K562 (cell line): ENCODE data around the gene S100A6. TPM values are rescaled to one million over a fixed set of nuclear protein-coding genes. Genes with fewer than 3 reads are reported as not detected.
A peak's percentile ranks its signal among the peaks of the same experiment; 100 is the strongest.

Experiments used
- CBFA2T3 ChIP-seq: fragments of 450-650 bp; IDR thresholded peaks from 2 replicates; pipeline ENCODE4 v1.6.1; 2017
- CCAR2 ChIP-seq: fragments of 200-400 bp; formaldehyde crosslinking; IDR thresholded peaks from 2 replicates; pipeline ENCODE4 v1.6.1; 2017; ENCODE audit warnings: mild to moderate bottlenecking, low read depth, low read length
- CREB1 ChIP-seq, 2 experiments: sonication (generic) in 1 of 2; formaldehyde crosslinking in 1 of 2; IDR thresholded peaks; 2 replicates each; pipeline versions ENCODE4 v1.6.1 to v1.8.0; 2012 to 2022; ENCODE audit warnings: inconsistent platforms in 1 of 2, mild to moderate bottlenecking in 1 of 2, missing genetic modification reagents in 1 of 2, moderate library complexity in 1 of 2
- CSDE1 ChIP-seq, 2 experiments: fragments of 450-650 bp; IDR thresholded peaks; 2 replicates each; pipeline ENCODE4 v1.6.1; 2016; ENCODE audit warnings: mild to moderate bottlenecking in 1 of 2
- DPF2 ChIP-seq: fragments of 450-650 bp; IDR thresholded peaks from 2 replicates; pipeline ENCODE4 v1.6.1; 2016
- EP300 ChIP-seq: IDR thresholded peaks from 2 replicates; pipeline ENCODE4 v1.6.1; 2012; ENCODE audit warnings: low read length, improper control_type of control experiment
- FOS ChIP-seq: IDR thresholded peaks from 3 replicates; pipeline ENCODE4 v1.6.1; 2011; ENCODE audit not compliant: insufficient read length; ENCODE audit errors: extremely low read depth
- FOSL1 ChIP-seq: fragments of 200-800 bp; sonication (Bioruptor generic); conservative IDR thresholded peaks from 2 replicates; pipeline ENCODE4 v1.6.1; 2016; ENCODE audit warnings: missing genetic modification characterization, missing compliant biosample characterization
- FOXJ3 ChIP-seq: sonication (generic); formaldehyde crosslinking; IDR thresholded peaks from 2 replicates; pipeline ENCODE4 v1.4.0; 2020; ENCODE audit warnings: mild to moderate bottlenecking, missing genetic modification reagents
- FOXM1 ChIP-seq, 2 experiments: fragments of 450-650 bp in 1 of 2; sonication (generic) in 1 of 2; formaldehyde crosslinking in 1 of 2; IDR thresholded peaks; 2 replicates each; pipeline versions ENCODE4 v1.6.1 to v1.9.0; 2017 to 2022; ENCODE audit warnings: low read depth in 2 of 2, mild to moderate bottlenecking in 2 of 2, missing genetic modification reagents in 1 of 2, moderate library complexity in 1 of 2
- JUN ChIP-seq, 2 experiments: sonication (generic) in 1 of 2; formaldehyde crosslinking in 1 of 2; IDR thresholded peaks; 2 replicates each; pipeline versions ENCODE4 v1.6.1 to v1.8.0; 2012 to 2022; ENCODE audit warnings: borderline replicate concordance in 2 of 2, mild to moderate bottlenecking in 2 of 2, improper control_type of control experiment in 1 of 2, low read depth in 1 of 2, low read length in 1 of 2, missing genetic modification reagents in 1 of 2
- NR2C2 ChIP-seq, 2 experiments: fragments of 200-800 bp in 1 of 2; sonication (Bioruptor generic) in 1 of 2; sonication (generic) in 1 of 2; formaldehyde crosslinking in 1 of 2; IDR thresholded peaks; 2 replicates each; pipeline versions ENCODE4 v1.6.1 to v1.8.0; 2016 to 2022; ENCODE audit warnings: mild to moderate bottlenecking in 1 of 2, missing compliant biosample characterization in 1 of 2, missing genetic modification characterization in 1 of 2, missing genetic modification reagents in 1 of 2
- SMAD2 ChIP-seq: fragments of 150-350 bp; IDR thresholded peaks from 2 replicates; pipeline ENCODE4 v1.6.1; 2014; ENCODE audit warnings: low read depth, mild to moderate bottlenecking, low read length
- TARDBP ChIP-seq: fragments of 450-650 bp; IDR thresholded peaks from 2 replicates; pipeline ENCODE4 v1.6.1; 2016
- ZNF197 ChIP-seq: fragments of 200-800 bp; sonication (Bioruptor generic); IDR thresholded peaks from 2 replicates; pipeline ENCODE4 v1.6.1; 2016; ENCODE audit warnings: low read depth, missing genetic modification characterization, missing compliant biosample characterization
- ZNF224 ChIP-seq: sonication (generic); formaldehyde crosslinking; IDR thresholded peaks from 2 replicates; pipeline ENCODE4 v1.8.0; 2022; ENCODE audit warnings: mild to moderate bottlenecking, missing genetic modification reagents
- ZNF592 ChIP-seq: fragments of 450-650 bp; IDR thresholded peaks from 2 replicates; pipeline ENCODE4 v1.6.1; 2017; ENCODE audit warnings: antibody characterized with exemption, mild to moderate bottlenecking
- polyA plus RNA-seq, 8 experiments: library from polyadenylated mRNA; depleted of rRNA in 4 of 8; stranded (reverse) in 5 of 8; unstranded in 3 of 8; fragments of >200 nt; fragmentation: Nextera tagmentation in 2 of 8; fragmentation: Illumina TruSeq in 1 of 8; extraction: Ambion mirVana in 2 of 8; extraction: Trizol in 1 of 8; gene quantifications; 2 replicates each; pipeline versions ENCODE4 v1.2.1 to v1.2.3, GENCODE V29; 2011 to 2014; ENCODE audit warnings: inconsistent platforms in 1 of 8, missing spikeins in 1 of 8
- total RNA-seq, 7 experiments: library from RNA; depleted of rRNA in 6 of 7; stranded (reverse); fragments of >200 nt in 6 of 7; fragmentation: Illumina TruSeq in 2 of 7; extraction: Trizol in 2 of 7; gene quantifications; 2 replicates each; pipeline versions ENCODE4 v1.2.1 to v1.2.3, GENCODE V29; 2011 to 2021; ENCODE audit warnings: low replicate concordance in 1 of 7
- TF ChIP-seq, protein P1 (sequence below): fragments of 250-450 bp; sonication (Bioruptor Pico); IDR thresholded peaks from 2 replicates; pipeline ENCODE4 v1.5.1; 2021; ENCODE audit warnings: mild to moderate bottlenecking

Gene S100A6
- total and polyA plus RNA-seq, 9 of the 15 experiments (the other 6 are each of a cell fraction or from before 2014, with no cell fraction given) = 9.8 to 66.5 (median 23.2) TPM

- TF ChIP-seq, protein P1, sequence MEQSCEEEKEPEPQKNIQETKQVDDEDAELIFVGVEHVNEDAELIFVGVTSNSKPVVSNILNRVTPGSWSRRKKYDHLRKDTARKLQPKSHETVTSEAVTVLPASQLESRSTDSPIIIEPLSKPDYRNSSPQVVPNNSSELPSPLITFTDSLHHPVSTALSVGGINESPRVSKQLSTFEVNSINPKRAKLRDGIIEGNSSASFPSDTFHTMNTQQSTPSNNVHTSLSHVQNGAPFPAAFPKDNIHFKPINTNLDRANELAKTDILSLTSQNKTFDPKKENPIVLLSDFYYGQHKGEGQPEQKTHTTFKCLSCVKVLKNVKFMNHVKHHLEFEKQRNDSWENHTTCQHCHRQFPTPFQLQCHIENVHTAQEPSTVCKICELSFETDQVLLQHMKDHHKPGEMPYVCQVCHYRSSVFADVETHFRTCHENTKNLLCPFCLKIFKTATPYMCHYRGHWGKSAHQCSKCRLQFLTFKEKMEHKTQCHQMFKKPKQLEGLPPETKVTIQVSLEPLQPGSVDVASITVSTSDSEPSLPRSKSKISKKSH (CRISPR knock-in tag) = no peak
- no peak for TF ChIP-seq ZNF592
- no peak for TF ChIP-seq CBFA2T3
- TF ChIP-seq CSDE1 (IDR thresholded peaks at IDR 0.05) = no peak
- TF ChIP-seq FOXM1 (IDR thresholded peaks at IDR 0.05; ENCODE audit: low read depth) = no peak
- no peak for TF ChIP-seq FOXM1 (CRISPR knock-in tag; IDR thresholded peaks at IDR 0.05; ENCODE audit: low read depth)
- peak; percentile 53; the same call in 1 of the 2 replicates for TF ChIP-seq DPF2
- no peak for TF ChIP-seq CCAR2
- no peak for TF ChIP-seq CREB1 (IDR thresholded peaks at IDR 0.05)
- no peak for TF ChIP-seq CREB1 (CRISPR knock-in tag; IDR thresholded peaks at IDR 0.05)
- no peak for TF ChIP-seq ZNF224 (CRISPR knock-in tag)
- no peak for TF ChIP-seq ZNF197
- TF ChIP-seq FOXJ3 (CRISPR knock-in tag) = no peak
- TF ChIP-seq TARDBP = no peak
- TF ChIP-seq NR2C2 (CRISPR knock-in tag; IDR thresholded peaks at IDR 0.05) = no peak
- TF ChIP-seq NR2C2 (tag; IDR thresholded peaks at IDR 0.05) = no peak
- TF ChIP-seq FOSL1 (tag) = peak; percentile 86
- TF ChIP-seq SMAD2 = no peak
- TF ChIP-seq FOS = peak; percentile 53
- peak; percentile 77; the same call in 1 of the 2 replicates for TF ChIP-seq JUN (IDR thresholded peaks at IDR 0.05; ENCODE audit: borderline replicate concordance, low read depth, low read length)
- no peak for TF ChIP-seq JUN (CRISPR knock-in tag; IDR thresholded peaks at IDR 0.05; ENCODE audit: borderline replicate concordance)
- no peak for TF ChIP-seq EP300
Measured at GRCh38 chr1:153533689-153534201, 2.0 kb downstream of the S100A6 start (continued).
